ENCODE data around the gene SLC22A16. TPM values are rescaled to one million over a fixed set of nuclear protein-coding genes. Genes with fewer than 3 reads are reported as not detected.

The SLC22A16 gene
- total and polyA plus RNA-seq, 2 donors (not counting 1 experiment from before 2014, with no cell fraction given): not detected

GRCh38 chr6:110385458-110385863 lies 91.0 kb downstream of the SLC22A16 start:
- H3K79me2 ChIP-seq (ENCODE audit: control insufficient read depth, insufficient read depth, low read length): no peaks in the 10 kb centered on the region
- TF ChIP-seq CTCF (IDR thresholded peaks at IDR 0.05): no peak
- TF ChIP-seq EZH2 (IDR thresholded peaks at IDR 0.05; ENCODE audit: borderline replicate concordance, insufficient read depth, low read depth, low read length, poor library complexity, severe bottlenecking): no peak
- DNase-seq (no peak), ATAC-seq (ENCODE audit: low read depth) (no peak)
- WGBS (ENCODE audit: insufficient coverage): no CpG with 5 or more reads among the region's 1 CpG
- H3K4me3 Mint-ChIP-seq: no peak overlapping the region
- no peaks in the 10 kb centered on the region for H3K4me1 Mint-ChIP-seq
- H3K27me3 Mint-ChIP-seq: no peaks in the 10 kb centered on the region
- H3K4me2 ChIP-seq (replicated peaks; ENCODE audit: low read depth, low read length, poor library complexity, severe bottlenecking): no peak overlapping the region
- no peaks in the 10 kb centered on the region for H4K20me1 ChIP-seq (ENCODE audit: control insufficient read depth, insufficient read depth, low read length, poor library complexity, severe bottlenecking)
- H3K9me3 ChIP-seq (ENCODE audit: control extremely low read depth in 1 of 3, control insufficient read depth in 2 of 3, insufficient read depth in 1 of 3, low read length in 2 of 3): no peaks in the 10 kb centered on the region
- no peak overlapping the region for H3K27ac Mint-ChIP-seq
- ChIA-PET CTCF (interaction anchor here (1.5 to 2.0 kb wide), 3 partner anchors 207 to 681 kb away, joined by 5 to 12 read pairs (median 5); no protein-coding TSS in a partner anchor), POLR2A (no interaction called here)
- H3K27me3 ChIP-seq (replicated peaks in 1 of 4; ENCODE audit: control extremely low read depth in 1 of 4, control insufficient read depth in 3 of 4, insufficient read depth in 4 of 4, low read length in 3 of 4): no peaks in the 10 kb centered on the region
- H2AFZ ChIP-seq (ENCODE audit: insufficient read depth, low read depth, low read length, poor library complexity, severe bottlenecking): no peak overlapping the region
- H3K9me3 Mint-ChIP-seq (ENCODE audit: insufficient read depth): no peaks in the 10 kb centered on the region
- no peaks in the 10 kb centered on the region for H3K4me1 ChIP-seq (ENCODE audit: control insufficient read depth in 2 of 2, insufficient read depth in 2 of 2, low read length in 2 of 2)
- no peaks in the 10 kb centered on the region for H3K36me3 ChIP-seq (replicated peaks in 1 of 2; ENCODE audit: control extremely low read depth in 1 of 2, control insufficient read depth in 1 of 2, extremely low read depth in 1 of 2, insufficient read depth in 2 of 2, low read length in 1 of 2)
- intact Hi-C loops (cut with micrococcal nuclease): no loop called here
- no peak overlapping the region for H3K27ac ChIP-seq (ENCODE audit: low read length in 2 of 2)
- no peak overlapping the region for H3K4me3 ChIP-seq (ENCODE audit: control extremely low read depth in 1 of 5, extremely low read depth in 1 of 5, insufficient read depth in 1 of 5, low read depth in 2 of 5, low read length in 4 of 5)
- H3K9ac ChIP-seq (ENCODE audit: low read length): no peak overlapping the region

DNA sequence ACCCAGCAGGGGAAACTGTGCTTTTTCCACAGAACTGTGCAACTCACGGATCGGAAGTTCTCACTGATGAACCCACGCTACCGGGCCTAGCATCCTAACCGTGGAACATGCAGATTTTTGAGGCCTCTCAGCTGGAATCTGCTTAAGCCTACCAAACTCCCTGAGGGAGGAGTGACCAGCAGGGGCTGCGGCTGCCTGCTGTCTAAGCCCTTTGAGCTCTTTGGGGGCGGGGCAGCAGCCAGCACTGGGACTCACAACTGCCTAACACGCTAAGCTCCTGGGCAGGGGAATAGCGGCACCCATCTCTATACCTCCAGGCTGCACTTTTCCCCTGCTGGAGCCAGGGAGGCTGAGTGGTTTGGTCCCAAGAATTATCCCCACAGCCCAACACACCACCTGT lies 97.9 kb downstream of the SLC22A16 start:
- H3K27me3 Mint-ChIP-seq: peaks cover 7% of the 10 kb centered on the region
- Histone ChIP-seq H3K4me1 (ENCODE audit: control insufficient read depth in 2 of 2, insufficient read depth in 2 of 2, low read length in 2 of 2) (peaks cover 0 to 3% of the 10 kb centered on the region in 2 donors), H3K27ac (ENCODE audit: low read length in 2 of 2) (no peak overlapping the region), H4K20me1 (ENCODE audit: control insufficient read depth, insufficient read depth, low read length, poor library complexity, severe bottlenecking) (no peaks in the 10 kb centered on the region), H2AFZ (ENCODE audit: insufficient read depth, low read depth, low read length, poor library complexity, severe bottlenecking) (no peak overlapping the region), H3K27me3 (replicated peaks in 1 of 4; ENCODE audit: control extremely low read depth in 1 of 4, control insufficient read depth in 3 of 4, insufficient read depth in 4 of 4, low read length in 3 of 4) (no peaks in the 10 kb centered on the region), H3K79me2 (ENCODE audit: control insufficient read depth, insufficient read depth, low read length) (no peaks in the 10 kb centered on the region), H3K36me3 (replicated peaks in 1 of 2; ENCODE audit: control extremely low read depth in 1 of 2, control insufficient read depth in 1 of 2, extremely low read depth in 1 of 2, insufficient read depth in 2 of 2, low read length in 1 of 2) (no peaks in the 10 kb centered on the region), H3K4me2 (replicated peaks; ENCODE audit: low read depth, low read length, poor library complexity, severe bottlenecking) (no peak overlapping the region), H3K9ac (ENCODE audit: low read length) (no peak overlapping the region), H3K4me3 (ENCODE audit: control extremely low read depth in 1 of 5, extremely low read depth in 1 of 5, insufficient read depth in 1 of 5, low read depth in 2 of 5, low read length in 4 of 5) (no peak overlapping the region), H3K9me3 (ENCODE audit: control extremely low read depth in 1 of 3, control insufficient read depth in 2 of 3, insufficient read depth in 1 of 3, low read length in 2 of 3) (peaks cover 0 to 1% (median 0%) of the 10 kb centered on the region in 3 donors)
- intact Hi-C loops (cut with micrococcal nuclease): no loop called here
- H3K4me3 Mint-ChIP-seq: no peak overlapping the region
- POLR2A ChIA-PET: no interaction called here
- TF ChIP-seq EZH2 (IDR thresholded peaks at IDR 0.05; ENCODE audit: borderline replicate concordance, insufficient read depth, low read depth, low read length, poor library complexity, severe bottlenecking) (no peak), CTCF (IDR thresholded peaks at IDR 0.05) (no peak)
- ATAC-seq (ENCODE audit: low read depth): no peak
- CTCF ChIA-PET: no interaction called here
- 94% methylated on average over 9 of the region's 9 CpGs for WGBS (ENCODE audit: insufficient coverage)
- peaks cover 2% of the 10 kb centered on the region for H3K4me1 Mint-ChIP-seq
- no peak overlapping the region for H3K27ac Mint-ChIP-seq
- H3K9me3 Mint-ChIP-seq (ENCODE audit: insufficient read depth): no peaks in the 10 kb centered on the region
- no peak for DNase-seq

Other genes starting within 250 kb of the SLC22A16 start
- gene METTL24, start 118.3 kb downstream of the SLC22A16 start, total RNA-seq: not detected in 2 replicates
- gene METTL24, start 118.3 kb downstream of the SLC22A16 start, polyA plus RNA-seq: not detected in 2 replicates
- not detected in 2 replicates for gene DDO, start 61.0 kb downstream of the SLC22A16 start, total RNA-seq
- gene DDO, start 61.0 kb downstream of the SLC22A16 start, polyA plus RNA-seq: not detected in 2 replicates

Data from B cell (primary cell).